Endothelial cell of umbilical vein (primary cell): ENCODE results near the gene DNAJC27. TPM values are rescaled to one million over a fixed set of nuclear protein-coding genes. Genes with fewer than 3 reads are reported as not detected.

ENCODE experiments used
- BruUV-seq: library from RNA; stranded (reverse); fragments of 400-500 nt; replicated peaks from 2 replicates; lab custom pipeline; 2021; lab: Mats Ljungman, UMichigan
- CTCF ChIA-PET: fragments of 300-600, 350-600 bp; sonication (Branson Sonifier 250); formaldehyde crosslinking; loops from one replicate; lab custom pipeline; 2021; ENCODE audit warnings: antibody characterized with exemption, inconsistent platforms; lab: Charles Lee
- POLR2A ChIA-PET: fragments of 300-600, 350-600 bp; sonication (Branson Sonifier 250); formaldehyde crosslinking; loops from one replicate; lab custom pipeline; 2021; ENCODE audit warnings: antibody characterized with exemption, inconsistent platforms; lab: Charles Lee
- DNase-seq: peaks from one replicate; pipeline ENCODE4 v3.0.0-alpha.2; 2011; ENCODE audit warnings: low read depth, low spot score
- FAIRE-seq: peaks from 2 replicates; lab custom pipeline; 2011; peaks lifted over from hg19 to GRCh38; lab: Jason Lieb, UNC
- H2AFZ ChIP-seq: 2 replicates; pipeline ENCODE4 v1.6.0; 2012; ENCODE audit warnings: low read depth, low read length, control low read depth, inconsistent platforms
- H3K27ac ChIP-seq: 2 replicates; pipeline ENCODE4 v1.5.1; 2011; ENCODE audit warnings: low read depth, mild to moderate bottlenecking, control low read depth, low read length, moderate library complexity; ENCODE audit not compliant: insufficient read depth
- H3K27me3 ChIP-seq, 2 experiments: 2 replicates each; pipeline versions ENCODE4 v1.6.0 to v1.6.1; 2011; ENCODE audit warnings: low read length in 2 of 2, mixed read lengths in 1 of 2; ENCODE audit not compliant: control insufficient read depth in 2 of 2, insufficient read depth in 2 of 2
- H3K36me3 ChIP-seq, 2 experiments: 2 replicates in 1 of 2; 3 replicates in 1 of 2; pipeline ENCODE4 v1.5.1; 2011; ENCODE audit warnings: low read length in 2 of 2, mild to moderate bottlenecking in 1 of 2, moderate library complexity in 1 of 2; ENCODE audit not compliant: control insufficient read depth in 2 of 2, insufficient read depth in 2 of 2; ENCODE audit errors: extremely low read depth in 1 of 2
- H3K4me1 ChIP-seq: 3 replicates; pipeline ENCODE4 v1.5.1; 2011; ENCODE audit warnings: mild to moderate bottlenecking, low read length; ENCODE audit not compliant: control insufficient read depth, insufficient read depth; ENCODE audit errors: extremely low read depth
- H3K4me2 ChIP-seq: 2 replicates; pipeline ENCODE4 v1.6.1; 2011; ENCODE audit warnings: low read length, control low read depth, mixed read lengths; ENCODE audit not compliant: insufficient read depth
- H3K4me3 ChIP-seq, 3 experiments: fragments of 200-600 bp in 1 of 3; sonication (generic), shearing (Covaris generic) in 1 of 3; replicated peaks in 1 of 3; 2 replicates each; pipeline ENCODE4 v1.5.1; 2011 to 2016; ENCODE audit warnings: control low read depth in 3 of 3, low read length in 3 of 3, mild to moderate bottlenecking in 2 of 3, inconsistent platforms in 1 of 3, low read depth in 1 of 3, moderate library complexity in 1 of 3; ENCODE audit not compliant: insufficient read depth in 1 of 3
- H3K79me2 ChIP-seq: 2 replicates; pipeline ENCODE4 v1.6.0; 2012; ENCODE audit warnings: low read length, inconsistent platforms; ENCODE audit not compliant: control insufficient read depth, insufficient read depth
- H3K9ac ChIP-seq: replicated peaks from 2 replicates; pipeline ENCODE3; 2011; ENCODE audit warnings: low read length, control low read depth; ENCODE audit not compliant: insufficient read depth; ENCODE audit errors: extremely low read depth
- H3K9me1 ChIP-seq: replicated peaks from 3 replicates; pipeline ENCODE4 v1.6.0; 2011; ENCODE audit warnings: mild to moderate bottlenecking, low read length; ENCODE audit not compliant: control insufficient read depth, insufficient read depth; ENCODE audit errors: extremely low read depth
- H3K9me3 ChIP-seq: replicated peaks from 2 replicates; pipeline ENCODE4 v1.5.1; 2012; ENCODE audit warnings: low read length, inconsistent platforms; ENCODE audit not compliant: control insufficient read depth, insufficient read depth
- H4K20me1 ChIP-seq: replicated peaks from 2 replicates; pipeline ENCODE3; 2011; ENCODE audit warnings: mild to moderate bottlenecking, low read length; ENCODE audit not compliant: control insufficient read depth, insufficient read depth; ENCODE audit errors: extremely low read depth
- EZH2 ChIP-seq: IDR thresholded peaks from 2 replicates; pipeline ENCODE4 v1.6.1; 2012; ENCODE audit warnings: borderline replicate concordance, low read depth, mild to moderate bottlenecking, moderate library complexity, low read length, inconsistent platforms; ENCODE audit not compliant: severe bottlenecking
- FOS ChIP-seq: IDR thresholded peaks from 2 replicates; pipeline ENCODE4 v1.6.1; 2011; ENCODE audit warnings: mild to moderate bottlenecking, low read length, moderate library complexity, borderline replicate concordance; ENCODE audit not compliant: insufficient read depth
- GATA2 ChIP-seq: IDR thresholded peaks from 2 replicates; pipeline ENCODE4 v1.7.0; 2011; ENCODE audit warnings: low read depth, mild to moderate bottlenecking, moderate library complexity, mixed read lengths, low read length; ENCODE audit not compliant: insufficient read length, insufficient read depth
- JUN ChIP-seq: IDR thresholded peaks from 2 replicates; pipeline ENCODE4 v1.6.1; 2011; ENCODE audit warnings: borderline replicate concordance, low read depth; ENCODE audit not compliant: insufficient read length, insufficient read depth
- MYC ChIP-seq: IDR thresholded peaks from one replicate; pipeline ENCODE4 v1.6.1; 2011; ENCODE audit warnings: mild to moderate bottlenecking, low read depth, low read length
- POLR2A ChIP-seq: IDR thresholded peaks from 2 replicates; pipeline ENCODE4 v1.6.1; 2012; ENCODE audit warnings: low read depth, mild to moderate bottlenecking, control low read depth, low read length
- POLR2AphosphoS5 ChIP-seq: IDR thresholded peaks from 2 replicates; pipeline ENCODE4 v1.6.1; 2012; ENCODE audit warnings: low read depth, mild to moderate bottlenecking, control low read depth, low read length, moderate library complexity; ENCODE audit not compliant: insufficient read depth
- dilution Hi-C: fragments of 300-500 bp; cut with MboI; formaldehyde crosslinking; loops from one replicate; pipeline ENCODE4 v1.15.0; 2019; ENCODE audit warnings: low sequenced_read_pairs; ENCODE audit not compliant: extremely low pct_ligation_motif_present
- intact Hi-C: fragments of 100-400 bp; cut with micrococcal nuclease; formaldehyde crosslinking; loops from one replicate; pipeline ENCODE4 v1.10.0; 2022
- polyA plus RNA-seq, 4 experiments: library from polyadenylated mRNA; depleted of rRNA in 3 of 4; stranded (reverse) in 3 of 4; unstranded in 1 of 4; fragments of >200 nt; gene quantifications; 2 replicates each; pipeline versions ENCODE4 v1.2.1 to v1.2.3, GENCODE V29; 2011 to 2012; ENCODE audit warnings: missing spikeins in 1 of 4
- total RNA-seq: library from RNA; stranded (reverse); gene quantifications from 2 replicates; pipeline ENCODE4 v1.2.3, GENCODE V29; 2021
- TF ChIP-seq, protein P1 (sequence below): IDR thresholded peaks from 2 replicates; pipeline ENCODE4 v1.6.1; 2011; ENCODE audit not compliant: insufficient read depth, insufficient read length
- TF ChIP-seq, protein P2 (sequence below), 2 donors: IDR thresholded peaks; 1 replicate in 1 of 2; 2 replicates in 1 of 2; pipeline ENCODE4 v1.5.1; 2011; ENCODE audit warnings: low read length in 2 of 2, mild to moderate bottlenecking in 2 of 2, moderate library complexity in 2 of 2, control low read depth in 1 of 2, inconsistent platforms in 1 of 2, low read depth in 1 of 2; ENCODE audit not compliant: insufficient read depth in 1 of 2; ENCODE audit errors: extremely low read depth in 1 of 2

The DNAJC27 gene
- total and polyA plus RNA-seq, 2 donors (not counting 3 experiments of a cell fraction or from before 2014, with no cell fraction given), result 1.3 to 3.2 TPM

DNA sequence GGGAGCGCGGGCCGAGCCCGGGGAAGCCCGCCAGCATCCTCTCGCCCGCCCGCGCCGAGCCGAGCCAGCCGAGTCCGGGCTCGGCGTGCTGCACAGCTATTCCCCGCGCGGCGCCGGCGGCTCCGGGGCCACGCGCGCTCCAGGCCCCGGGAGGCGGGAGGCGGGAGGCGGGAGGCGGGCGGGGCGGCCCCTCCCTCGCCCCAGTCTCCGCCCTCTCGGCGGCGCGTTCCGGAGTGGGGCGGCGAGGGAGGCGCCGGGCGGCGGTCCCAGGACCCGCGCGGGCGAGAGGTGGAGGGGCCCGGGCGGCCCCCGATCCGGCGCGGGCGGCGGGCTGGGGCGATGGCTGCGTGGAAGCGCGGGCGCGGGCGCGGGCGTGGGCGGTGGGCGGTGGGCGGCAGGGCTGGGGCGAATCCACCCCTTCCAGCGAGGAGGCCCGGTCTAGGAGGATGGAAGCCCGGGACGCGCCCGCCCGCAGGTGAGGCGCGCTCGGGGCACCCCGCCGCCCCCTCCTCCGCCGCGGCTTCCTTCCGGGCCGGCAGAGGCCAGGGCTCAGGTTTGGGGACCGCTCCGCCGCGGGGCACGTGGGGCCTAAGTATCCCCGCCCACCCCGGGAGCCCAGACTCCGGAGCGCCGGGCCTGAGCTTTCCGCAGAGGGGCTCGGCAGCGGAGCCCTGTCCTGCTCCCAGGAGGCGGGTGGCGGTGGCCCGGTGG, 51.5 kb downstream of the DNAJC27 start, which contains the start of gene ADCY3:
TSS of gene ADCY3 (minus strand) at position 140 of the 711 bp plus-strand sequence. CDS start 1,250 bp downstream, outside the sequence.
- intact Hi-C loops, result loop anchor here (2.0 kb wide), 1 partner anchor 93 kb away; no protein-coding TSS in a partner anchor

More for the DNA sequence above, 51.5 kb downstream of the DNAJC27 start, which contains the start of gene ADCY3:
- Histone ChIP-seq H3K4me2 (peak within 1 kb of the TSS; percentile 66), H3K9ac (peak within 1 kb of the TSS; percentile 42), H3K9me3 (no peaks in the 10 kb centered on the region), H3K4me1 (peaks cover 6% of the 10 kb centered on the region), H3K27ac (no peak within 1 kb of the TSS), H2AFZ (peak within 1 kb of the TSS; percentile 84), H3K79me2 (peaks cover 6% of the 10 kb centered on the region), H3K27me3 (no peaks in the 10 kb centered on the region), H3K4me3 (peak within 1 kb of the TSS; percentile 37 to 52 (median 46)), H3K36me3 (no peaks in the 10 kb centered on the region), H3K9me1 (no peaks in the 10 kb centered on the region), H4K20me1 (no peaks in the 10 kb centered on the region)
- dilution Hi-C loops, result no loop called here
- ChIA-PET CTCF (interaction anchor here (0.6 to 1.5 kb wide), 5 partner anchors 10 to 209 kb away, joined by 3 to 5 read pairs (median 3); no protein-coding TSS in a partner anchor), POLR2A (no interaction called here)
- TF ChIP-seq, protein P1, sequence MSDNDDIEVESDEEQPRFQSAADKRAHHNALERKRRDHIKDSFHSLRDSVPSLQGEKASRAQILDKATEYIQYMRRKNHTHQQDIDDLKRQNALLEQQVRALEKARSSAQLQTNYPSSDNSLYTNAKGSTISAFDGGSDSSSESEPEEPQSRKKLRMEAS, result no peak
- TF ChIP-seq, protein P2, sequence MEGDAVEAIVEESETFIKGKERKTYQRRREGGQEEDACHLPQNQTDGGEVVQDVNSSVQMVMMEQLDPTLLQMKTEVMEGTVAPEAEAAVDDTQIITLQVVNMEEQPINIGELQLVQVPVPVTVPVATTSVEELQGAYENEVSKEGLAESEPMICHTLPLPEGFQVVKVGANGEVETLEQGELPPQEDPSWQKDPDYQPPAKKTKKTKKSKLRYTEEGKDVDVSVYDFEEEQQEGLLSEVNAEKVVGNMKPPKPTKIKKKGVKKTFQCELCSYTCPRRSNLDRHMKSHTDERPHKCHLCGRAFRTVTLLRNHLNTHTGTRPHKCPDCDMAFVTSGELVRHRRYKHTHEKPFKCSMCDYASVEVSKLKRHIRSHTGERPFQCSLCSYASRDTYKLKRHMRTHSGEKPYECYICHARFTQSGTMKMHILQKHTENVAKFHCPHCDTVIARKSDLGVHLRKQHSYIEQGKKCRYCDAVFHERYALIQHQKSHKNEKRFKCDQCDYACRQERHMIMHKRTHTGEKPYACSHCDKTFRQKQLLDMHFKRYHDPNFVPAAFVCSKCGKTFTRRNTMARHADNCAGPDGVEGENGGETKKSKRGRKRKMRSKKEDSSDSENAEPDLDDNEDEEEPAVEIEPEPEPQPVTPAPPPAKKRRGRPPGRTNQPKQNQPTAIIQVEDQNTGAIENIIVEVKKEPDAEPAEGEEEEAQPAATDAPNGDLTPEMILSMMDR (IDR thresholded peaks at IDR 0.05; ENCODE audit: extremely low read depth in 1 of 2, insufficient read depth in 1 of 2, low read depth in 1 of 2, low read length in 2 of 2), result no peak
- no peak for TF ChIP-seq POLR2AphosphoS5
- no peak for TF ChIP-seq POLR2A
- TF ChIP-seq FOS, result no peak
- TF ChIP-seq EZH2, result no peak
- TF ChIP-seq MYC, result no peak
- no peak for TF ChIP-seq JUN
- no peak for TF ChIP-seq GATA2
- FAIRE-seq (no peak), DNase-seq (no peak)
- no TSS peak for BruUV-seq
